K562 (cell line): ENCODE measurements around the gene TMTC2. TPM values are rescaled to one million over a fixed set of nuclear protein-coding genes. Genes with fewer than 3 reads are reported as not detected.

ENCODE experiments used
- ATAC-seq: fragments of 200-7000 bp; cut with Tn5 transposase; 3 replicates; pipeline ENCODE4 v1.9.1; 2020; ENCODE audit warnings: moderate library complexity
- BruUV-seq: library from RNA; stranded (reverse); fragments of 400-500 nt; replicated peaks from 2 replicates; lab custom pipeline; 2021; lab: Mats Ljungman, UMichigan
- CTCF ChIA-PET: fragments of 300-600 bp; formaldehyde crosslinking; extraction: SDS; loops from one replicate; lab custom pipeline; 2021; ENCODE audit warnings: low intra/inter-chr PET ratio; lab: Yijun Ruan, JAX
- POLR2A ChIA-PET: fragments of 300-600, 350-650 bp; sonication (Branson Sonifier 250); formaldehyde crosslinking; extraction: SDS; loops from one replicate; lab custom pipeline; 2021; ENCODE audit warnings: antibody characterized with exemption, inconsistent platforms; lab: Yijun Ruan, JAX
- DNase-seq, 4 experiments: peaks; one replicate each; pipeline versions ENCODE4 v3.0.0 to v3.0.0-alpha.2; 2011 to 2018; ENCODE audit warnings: low spot score in 3 of 4, mixed read lengths in 3 of 4; ENCODE audit errors: extremely low read depth in 1 of 4
- FAIRE-seq: peaks from 2 replicates; lab custom pipeline; 2011; peaks lifted over from hg19 to GRCh38; lab: Jason Lieb, UNC
- H2AFZ ChIP-seq: 2 replicates; pipeline ENCODE4 v1.6.0; 2011; ENCODE audit warnings: low read depth, low read length, control low read depth, inconsistent platforms
- H3K27ac ChIP-seq: fragments of 200-600 bp; 3 replicates; pipeline ENCODE4 v1.8.0; 2011; ENCODE audit warnings: low read depth, mild to moderate bottlenecking, control low read depth, inconsistent platforms, low read length, moderate library complexity, mixed read lengths; ENCODE audit errors: extremely low read depth
- H3K27me3 ChIP-seq, 2 experiments: fragments of 300-600 bp in 1 of 2; 2 replicates in 1 of 2; 3 replicates in 1 of 2; pipeline versions ENCODE4 v1.6.0 to v1.8.0; 2011; ENCODE audit warnings: inconsistent platforms in 2 of 2, low read length in 2 of 2, mild to moderate bottlenecking in 1 of 2, mixed read lengths in 1 of 2, moderate library complexity in 1 of 2; ENCODE audit not compliant: control insufficient read depth in 2 of 2, insufficient read depth in 2 of 2
- H3K36me3 ChIP-seq: fragments of 300-600 bp; 3 replicates; pipeline ENCODE4 v1.8.0; 2011; ENCODE audit warnings: mild to moderate bottlenecking, low read length, inconsistent platforms; ENCODE audit not compliant: control insufficient read depth, insufficient read depth
- H3K4me1 ChIP-seq, 2 experiments: fragments of 200-600 bp in 1 of 2; replicated peaks in 1 of 2; 2 replicates in 1 of 2; 3 replicates in 1 of 2; pipeline versions ENCODE4 v1.5.1 to v1.8.0; 2011; ENCODE audit warnings: inconsistent platforms in 2 of 2, low read length in 2 of 2, mild to moderate bottlenecking in 1 of 2, mixed read lengths in 1 of 2, moderate library complexity in 1 of 2; ENCODE audit not compliant: control insufficient read depth in 2 of 2, insufficient read depth in 2 of 2
- H3K4me2 ChIP-seq: 2 replicates; pipeline ENCODE4 v1.6.1; 2011; ENCODE audit warnings: low read length, control low read depth, inconsistent platforms, mixed read lengths; ENCODE audit not compliant: insufficient read depth
- H3K4me3 ChIP-seq: fragments of 200-600 bp; sonication (generic), shearing (Covaris generic); 2 replicates; pipeline ENCODE4 v1.5.1; 2016; ENCODE audit warnings: control low read depth, inconsistent platforms
- H3K79me2 ChIP-seq: fragments of 200-600 bp; 3 replicates; pipeline ENCODE4 v1.8.0; 2011; ENCODE audit warnings: low read length, inconsistent platforms; ENCODE audit not compliant: control insufficient read depth, insufficient read depth
- H3K9ac ChIP-seq, 2 experiments: 2 replicates each; pipeline versions ENCODE4 v1.6.0 to v1.6.1; 2011; ENCODE audit warnings: low read depth in 2 of 2, low read length in 2 of 2, control low read depth in 1 of 2, inconsistent platforms in 1 of 2, mild to moderate bottlenecking in 1 of 2, mixed read lengths in 1 of 2; ENCODE audit not compliant: insufficient read depth in 1 of 2
- H3K9me1 ChIP-seq: one replicate; pipeline ENCODE4 v1.6.0; 2011; ENCODE audit warnings: inconsistent platforms, mild to moderate bottlenecking, low read length, moderate library complexity; ENCODE audit not compliant: control insufficient read depth, insufficient read depth
- H3K9me3 ChIP-seq: replicated peaks from 2 replicates; pipeline ENCODE4 v1.5.1; 2011; ENCODE audit warnings: low read depth, low read length, inconsistent platforms; ENCODE audit not compliant: control insufficient read depth, insufficient read depth
- H4K20me1 ChIP-seq: replicated peaks from 2 replicates; pipeline ENCODE4 v1.6.1; 2011; ENCODE audit warnings: low read length, inconsistent platforms, mixed read lengths; ENCODE audit not compliant: control insufficient read depth, insufficient read depth
- RNF2 ChIP-seq: sonication (generic); IDR thresholded peaks from 2 replicates; pipeline ENCODE4 v1.6.1; 2016
- ZNF785 ChIP-seq: fragments of 250-450 bp; sonication (Bioruptor Pico); IDR thresholded peaks from 2 replicates; pipeline ENCODE4 v1.4.0; 2020; ENCODE audit warnings: mild to moderate bottlenecking
- WGBS: fragments of 100-300 bp; shearing (Covaris generic); methylation state at CpG from one replicate; pipeline ENCODE4 v1.1.6; 2016; ENCODE audit warnings: low coverage, mixed read lengths; ENCODE audit not compliant: insufficient coverage; ENCODE audit errors: missing lambda C conversion rate; 5-methylcytosine and 5-hydroxymethylcytosine counted together
- in situ Hi-C: fragments of 300-500 bp; cut with MboI; formaldehyde crosslinking; loops from 4 replicates; pipeline ENCODE4 v1.15.0; 2018; ENCODE audit warnings: inconsistent platforms, mixed read lengths
- intact Hi-C: fragments of 100-400 bp; cut with micrococcal nuclease; formaldehyde crosslinking; loops from 2 replicates; pipeline ENCODE4 v1.14.2; 2022
- polyA plus RNA-seq, 8 experiments: library from polyadenylated mRNA; depleted of rRNA in 4 of 8; stranded (reverse) in 5 of 8; unstranded in 3 of 8; fragments of >200 nt; fragmentation: Nextera tagmentation in 2 of 8; fragmentation: Illumina TruSeq in 1 of 8; extraction: Ambion mirVana in 2 of 8; extraction: Trizol in 1 of 8; gene quantifications; 2 replicates each; pipeline versions ENCODE4 v1.2.1 to v1.2.3, GENCODE V29; 2011 to 2014; ENCODE audit warnings: inconsistent platforms in 1 of 8, missing spikeins in 1 of 8
- total RNA-seq, 7 experiments: library from RNA; depleted of rRNA in 6 of 7; stranded (reverse); fragments of >200 nt in 6 of 7; fragmentation: Illumina TruSeq in 2 of 7; extraction: Trizol in 2 of 7; gene quantifications; 2 replicates each; pipeline versions ENCODE4 v1.2.1 to v1.2.3, GENCODE V29; 2011 to 2021; ENCODE audit warnings: low replicate concordance in 1 of 7
- TF ChIP-seq, protein P1 (sequence below), 3 experiments: IDR thresholded peaks in 2 of 3; conservative IDR thresholded peaks in 1 of 3; 2 replicates each; pipeline ENCODE4 v1.5.1; 2011 to 2012; ENCODE audit warnings: low read length in 3 of 3, mild to moderate bottlenecking in 3 of 3, control low read depth in 2 of 3, improper control_type of control experiment in 1 of 3, inconsistent platforms in 1 of 3, low read depth in 1 of 3, mixed read lengths in 1 of 3, moderate library complexity in 1 of 3; ENCODE audit not compliant: insufficient read depth in 2 of 3
- TF ChIP-seq, protein P2 (sequence below): fragments of 250-450 bp; sonication (Bioruptor Pico); IDR thresholded peaks from 2 replicates; pipeline ENCODE4 v1.9.0; 2021; ENCODE audit warnings: mild to moderate bottlenecking
- TF ChIP-seq, protein P3 (sequence below), 2 experiments: fragments of 200-800 bp in 1 of 2; sonication (Bioruptor generic) in 1 of 2; sonication (generic) in 1 of 2; formaldehyde crosslinking in 1 of 2; IDR thresholded peaks in 1 of 2; conservative IDR thresholded peaks in 1 of 2; 2 replicates each; pipeline versions ENCODE4 v1.5.0 to v1.6.1; 2016 to 2020; ENCODE audit warnings: missing compliant biosample characterization in 1 of 2, missing genetic modification characterization in 1 of 2, missing genetic modification reagents in 1 of 2

TMTC2 gene
- total and polyA plus RNA-seq, 9 of the 15 experiments (the other 6 are each of a cell fraction or from before 2014, with no cell fraction given): 0.29 to 1.1 (median 0.55) TPM

DNA sequence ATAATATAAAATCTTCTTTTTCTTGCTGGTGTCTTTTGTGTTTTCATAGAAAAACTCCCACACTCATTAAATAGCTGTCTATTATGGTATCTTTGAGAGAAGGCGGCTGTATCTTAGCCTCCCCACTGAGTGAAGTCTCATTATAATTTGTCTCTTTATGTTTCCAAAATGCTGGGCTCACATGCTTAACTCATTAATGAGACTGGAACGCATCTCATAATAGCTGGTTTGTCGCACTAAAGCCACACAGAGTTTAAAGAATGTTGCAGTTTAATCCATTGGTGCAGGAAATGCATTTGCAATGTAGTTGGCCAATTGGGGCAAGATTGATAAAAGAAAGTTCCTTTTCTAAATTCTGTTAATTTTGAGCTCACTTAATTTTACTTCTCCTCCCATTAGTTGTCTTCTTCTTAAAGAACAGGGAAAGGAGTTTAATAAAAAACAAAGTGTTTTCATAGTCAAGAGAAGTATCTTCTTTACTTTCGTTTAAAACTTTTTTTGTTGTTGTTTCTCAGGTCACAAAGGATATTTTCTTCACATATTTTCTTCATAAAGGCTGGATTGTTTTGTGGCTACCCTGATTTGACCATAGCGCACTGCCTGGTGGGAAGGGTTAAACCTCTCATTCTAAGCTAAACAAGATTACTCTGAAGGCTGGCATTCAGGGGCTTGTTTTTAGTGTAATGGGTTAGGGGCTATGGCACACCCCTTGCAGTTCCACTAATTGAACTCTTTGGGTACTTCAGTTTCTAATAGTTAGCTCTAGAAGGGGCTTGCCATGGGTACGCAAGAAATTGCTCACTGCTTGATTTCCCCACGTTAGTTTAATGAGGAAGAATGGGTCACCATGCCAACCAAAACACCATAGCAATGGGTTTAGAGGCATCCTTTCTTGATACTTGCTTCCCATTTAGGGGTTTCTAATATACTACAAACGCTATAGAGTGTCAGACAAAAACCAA lies 197.0 kb downstream of the TMTC2 start:
- H3K79me2 ChIP-seq: no peaks in the 10 kb centered on the region
- no peaks in the 10 kb centered on the region for H3K9me3 ChIP-seq
- no peaks in the 10 kb centered on the region for H3K27me3 ChIP-seq
- no peak overlapping the region for H3K4me3 ChIP-seq
- intact Hi-C loops (no loop called here), in situ Hi-C loops (no loop called here)
- no TSS peak for BruUV-seq
- under 1% methylated on average over 8 of the region's 8 CpGs for WGBS
- H3K4me2 ChIP-seq: no peak overlapping the region
- no peak for ATAC-seq
- no peaks in the 10 kb centered on the region for H3K36me3 ChIP-seq
- TF ChIP-seq RNF2 (no peak), ZNF785 (no peak)
- TF ChIP-seq, protein P1, sequence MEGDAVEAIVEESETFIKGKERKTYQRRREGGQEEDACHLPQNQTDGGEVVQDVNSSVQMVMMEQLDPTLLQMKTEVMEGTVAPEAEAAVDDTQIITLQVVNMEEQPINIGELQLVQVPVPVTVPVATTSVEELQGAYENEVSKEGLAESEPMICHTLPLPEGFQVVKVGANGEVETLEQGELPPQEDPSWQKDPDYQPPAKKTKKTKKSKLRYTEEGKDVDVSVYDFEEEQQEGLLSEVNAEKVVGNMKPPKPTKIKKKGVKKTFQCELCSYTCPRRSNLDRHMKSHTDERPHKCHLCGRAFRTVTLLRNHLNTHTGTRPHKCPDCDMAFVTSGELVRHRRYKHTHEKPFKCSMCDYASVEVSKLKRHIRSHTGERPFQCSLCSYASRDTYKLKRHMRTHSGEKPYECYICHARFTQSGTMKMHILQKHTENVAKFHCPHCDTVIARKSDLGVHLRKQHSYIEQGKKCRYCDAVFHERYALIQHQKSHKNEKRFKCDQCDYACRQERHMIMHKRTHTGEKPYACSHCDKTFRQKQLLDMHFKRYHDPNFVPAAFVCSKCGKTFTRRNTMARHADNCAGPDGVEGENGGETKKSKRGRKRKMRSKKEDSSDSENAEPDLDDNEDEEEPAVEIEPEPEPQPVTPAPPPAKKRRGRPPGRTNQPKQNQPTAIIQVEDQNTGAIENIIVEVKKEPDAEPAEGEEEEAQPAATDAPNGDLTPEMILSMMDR (IDR thresholded peaks at IDR 0.05 in 2 of 3, conservative IDR thresholded peaks at IDR 0.05 in 1 of 3; ENCODE audit: insufficient read depth in 2 of 3, low read depth in 1 of 3, low read length in 3 of 3): no peak
- TF ChIP-seq, protein P2, sequence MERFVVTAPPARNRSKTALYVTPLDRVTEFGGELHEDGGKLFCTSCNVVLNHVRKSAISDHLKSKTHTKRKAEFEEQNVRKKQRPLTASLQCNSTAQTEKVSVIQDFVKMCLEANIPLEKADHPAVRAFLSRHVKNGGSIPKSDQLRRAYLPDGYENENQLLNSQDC (CRISPR knock-in tag): no peak
- TF ChIP-seq, protein P3, sequence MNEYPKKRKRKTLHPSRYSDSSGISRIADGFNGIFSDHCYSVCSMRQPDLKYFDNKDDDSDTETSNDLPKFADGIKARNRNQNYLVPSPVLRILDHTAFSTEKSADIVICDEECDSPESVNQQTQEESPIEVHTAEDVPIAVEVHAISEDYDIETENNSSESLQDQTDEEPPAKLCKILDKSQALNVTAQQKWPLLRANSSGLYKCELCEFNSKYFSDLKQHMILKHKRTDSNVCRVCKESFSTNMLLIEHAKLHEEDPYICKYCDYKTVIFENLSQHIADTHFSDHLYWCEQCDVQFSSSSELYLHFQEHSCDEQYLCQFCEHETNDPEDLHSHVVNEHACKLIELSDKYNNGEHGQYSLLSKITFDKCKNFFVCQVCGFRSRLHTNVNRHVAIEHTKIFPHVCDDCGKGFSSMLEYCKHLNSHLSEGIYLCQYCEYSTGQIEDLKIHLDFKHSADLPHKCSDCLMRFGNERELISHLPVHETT (CRISPR knock-in tag; conservative IDR thresholded peaks at IDR 0.05 in 1 of 2, IDR thresholded peaks at IDR 0.05 in 1 of 2): no peak
- no peaks in the 10 kb centered on the region for H4K20me1 ChIP-seq
- no peaks in the 10 kb centered on the region for H3K9me1 ChIP-seq
- POLR2A ChIA-PET: no interaction called here
- no peak for DNase-seq
- no peak overlapping the region for H3K9ac ChIP-seq
- CTCF ChIA-PET: no interaction called here
- no peak overlapping the region for H3K27ac ChIP-seq
- FAIRE-seq: no peak
- no peak overlapping the region for H2AFZ ChIP-seq
- H3K4me1 ChIP-seq: no peaks in the 10 kb centered on the region
